Lung microvascular endothelial cell (primary cell): ENCODE results near the gene PRKAR2B. TPM values are rescaled to one million over a fixed set of nuclear protein-coding genes. Genes with fewer than 3 reads are reported as not detected.
"Not testable (repeated sequence)": the region's sequence is repeated elsewhere in the genome, so short reads cannot be mapped to it uniquely, and the experiment has no call there.

Experiments
- DNase-seq, 2 donors: peaks; one replicate each; pipeline versions ENCODE4 v3.0.0 to v3.0.0-alpha.2; 2010; ENCODE audit warnings: low read depth in 2 of 2
- total RNA-seq: library from RNA; depleted of rRNA; stranded (reverse); fragments of >200 nt; gene quantifications from 2 replicates; pipeline ENCODE4 v1.2.1, GENCODE V29; 2014

Gene PRKAR2B
- total RNA-seq, 1 donor from 2014 or later, result 17.3 TPM

DNA sequence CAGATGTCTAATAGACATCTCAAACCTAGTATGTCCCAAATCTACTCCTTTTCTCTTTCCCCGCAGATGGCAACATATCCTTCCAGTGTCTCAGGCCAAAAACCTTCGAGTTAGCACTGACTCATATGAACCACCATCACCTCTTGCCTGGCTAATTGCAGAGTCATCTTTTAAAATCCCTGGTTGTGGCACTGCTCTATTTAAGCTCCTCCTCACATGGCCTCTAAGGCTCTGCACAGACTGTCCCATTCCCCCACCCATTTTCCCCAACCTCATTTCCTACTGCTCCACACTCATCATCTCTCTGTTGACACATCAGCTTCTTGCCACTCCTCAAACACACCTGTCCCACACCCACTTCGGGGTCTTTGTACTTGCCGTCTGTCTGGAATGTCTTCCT is 107.5 kb downstream of the PRKAR2B start:
- DNase-seq, result peak in 1 of 2 donors; percentile 65

DNA sequence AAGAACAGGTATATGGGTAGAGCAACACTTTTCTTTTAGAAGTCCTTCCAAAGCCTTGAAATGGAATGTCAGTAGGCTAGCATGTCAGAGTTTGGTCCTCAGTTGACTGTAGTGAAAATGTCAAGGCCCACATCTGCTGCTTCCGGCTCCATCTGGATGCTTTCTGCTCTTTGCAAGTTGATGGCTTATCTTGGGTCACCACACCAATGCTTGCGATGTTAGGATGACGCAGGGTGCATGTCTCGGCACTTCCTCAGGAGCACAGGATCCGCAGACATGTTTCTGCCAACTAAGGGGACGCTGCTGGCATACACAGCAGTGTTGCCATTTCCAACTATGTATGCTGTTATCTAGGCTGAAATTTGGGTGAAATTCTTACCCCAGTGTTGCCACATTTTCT is 110.3 kb downstream of the PRKAR2B start:
- no peak for DNase-seq

DNA sequence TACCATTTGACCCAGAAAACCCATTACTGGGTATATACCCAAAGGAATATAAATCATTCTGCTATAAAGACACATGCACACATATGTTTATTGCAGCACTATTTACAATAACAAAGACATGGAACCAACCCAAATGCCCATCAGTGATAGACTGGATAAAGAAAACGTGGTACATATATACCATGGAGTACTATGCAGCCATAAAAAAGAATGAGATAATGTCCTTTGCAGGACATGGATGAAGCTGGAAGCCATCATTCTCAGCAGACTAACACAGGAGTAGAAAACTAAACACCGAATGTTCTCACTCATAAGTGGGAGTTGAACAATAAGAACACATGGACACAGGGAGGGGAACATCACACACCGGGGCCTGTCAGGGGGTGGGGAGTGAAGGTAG is 111.2 kb downstream of the PRKAR2B start:
- DNase-seq, result not testable (repeated sequence)

DNA sequence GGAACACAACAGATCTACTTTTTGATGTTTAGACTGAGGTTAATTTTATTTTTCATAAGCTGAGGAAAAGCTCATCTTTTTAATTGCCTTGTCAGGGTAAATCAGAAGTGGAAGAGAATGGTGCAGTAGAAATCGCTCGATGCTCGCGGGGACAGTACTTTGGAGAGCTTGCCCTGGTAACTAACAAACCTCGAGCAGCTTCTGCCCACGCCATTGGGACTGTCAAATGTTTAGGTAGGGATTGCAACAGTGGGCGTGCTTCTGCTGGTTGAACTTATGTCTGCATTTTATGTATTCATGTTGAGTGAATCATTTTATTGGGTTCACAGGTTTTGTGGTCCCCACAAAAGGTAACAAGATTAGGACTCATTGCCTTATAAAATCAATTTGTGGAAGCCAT is 112.6 kb downstream of the PRKAR2B start:
- no peak for DNase-seq

DNA sequence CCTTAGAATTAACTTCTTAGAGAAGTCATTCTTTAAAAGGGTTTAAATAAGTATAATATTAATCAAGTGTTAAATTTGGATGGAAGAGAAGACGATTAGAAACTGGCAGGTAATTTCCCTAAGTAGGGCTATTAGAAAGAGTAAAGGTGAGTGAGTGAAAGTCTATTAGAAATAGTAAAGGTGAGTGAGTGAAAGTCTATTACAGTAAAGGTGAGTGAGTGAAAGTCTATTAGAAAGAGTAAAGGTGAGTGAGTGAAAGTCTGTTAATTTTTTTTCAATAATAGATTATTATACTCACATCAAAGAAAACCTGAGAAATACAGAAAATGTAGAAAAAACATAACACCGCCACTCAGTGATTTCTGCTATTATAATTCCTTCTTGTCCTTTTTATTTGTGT is 113.5 kb downstream of the PRKAR2B start:
- DNase-seq, result no peak

DNA sequence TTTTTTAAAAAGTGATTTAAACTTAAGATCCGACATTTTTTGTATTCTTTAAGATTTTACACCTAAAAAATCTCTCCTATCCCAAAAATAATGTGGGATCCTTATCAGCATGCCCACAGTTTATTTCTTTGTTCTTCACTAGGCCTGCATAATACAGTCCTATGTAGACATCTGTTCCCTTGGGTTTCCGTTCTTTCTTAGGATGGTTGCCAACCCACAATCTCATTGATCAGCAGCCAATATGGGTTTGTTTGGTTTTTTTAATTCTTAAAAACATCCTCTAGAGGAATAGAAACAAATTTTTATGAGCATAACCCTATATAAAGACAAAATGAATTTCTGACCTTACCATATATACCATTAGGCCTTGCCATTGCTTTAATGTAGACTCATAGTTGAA is 115.9 kb downstream of the PRKAR2B start:
- peak in 1 of 2 donors; percentile 8 for DNase-seq

DNA sequence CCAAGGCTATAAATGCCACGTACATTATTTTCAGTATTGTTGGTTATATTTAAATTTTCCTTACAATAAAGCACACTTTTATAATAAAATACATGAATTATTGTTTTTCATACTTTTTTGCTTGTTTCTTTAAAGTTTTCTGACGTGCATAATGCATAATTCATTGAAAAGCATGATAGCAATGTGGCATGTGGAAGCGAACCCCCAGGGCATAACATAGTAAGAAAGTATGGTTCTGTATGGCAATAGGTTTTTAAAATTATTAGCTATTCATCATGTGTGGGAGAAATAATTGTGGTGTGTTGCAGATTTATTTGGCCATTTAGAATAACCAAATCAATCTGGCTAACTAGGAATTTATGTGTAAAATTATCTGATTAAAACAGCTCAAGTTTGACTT is 116.9 kb downstream of the PRKAR2B start:
- no peak for DNase-seq

DNA sequence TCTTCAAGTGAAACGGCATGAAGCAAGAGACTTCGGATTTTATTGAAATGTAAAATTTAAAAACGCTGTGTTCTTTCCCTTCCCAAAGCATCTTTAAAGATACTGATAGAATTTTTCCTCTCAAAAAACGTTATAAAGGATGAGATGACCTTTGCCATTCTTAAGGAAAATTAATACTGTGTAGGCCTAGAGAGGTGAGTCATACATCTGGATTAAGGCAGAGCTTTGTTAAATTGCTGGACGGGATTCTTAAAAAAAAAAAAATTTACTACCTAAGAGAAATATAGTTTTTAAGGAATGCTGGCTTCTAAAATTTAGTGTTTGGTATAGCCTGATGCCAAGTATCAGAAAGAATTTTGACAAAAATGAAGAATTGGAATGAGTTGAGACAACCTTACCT is 118.0 kb downstream of the PRKAR2B start:
- DNase-seq, result peak in 1 of 2 donors; percentile 34

DNA sequence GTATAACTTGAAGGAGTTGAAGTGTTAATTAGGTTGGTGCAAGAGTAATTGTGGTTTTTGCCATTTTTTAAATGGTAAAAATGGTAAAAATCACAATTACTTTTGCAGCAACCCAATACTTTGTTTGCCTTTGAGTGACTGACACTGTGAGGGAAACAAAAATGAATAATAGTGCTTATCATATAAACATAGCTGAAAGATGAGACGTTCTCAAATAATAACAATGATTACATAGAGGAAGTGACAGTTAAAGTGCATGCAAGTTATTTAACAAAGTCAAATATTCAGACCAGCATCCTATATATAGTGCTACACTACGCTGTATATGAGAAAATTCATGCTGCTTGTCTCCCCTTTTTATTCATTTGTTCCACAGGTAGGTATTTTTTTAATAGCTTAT is 119.6 kb downstream of the PRKAR2B start:
- DNase-seq, result peak; percentile 47 to 67

DNA sequence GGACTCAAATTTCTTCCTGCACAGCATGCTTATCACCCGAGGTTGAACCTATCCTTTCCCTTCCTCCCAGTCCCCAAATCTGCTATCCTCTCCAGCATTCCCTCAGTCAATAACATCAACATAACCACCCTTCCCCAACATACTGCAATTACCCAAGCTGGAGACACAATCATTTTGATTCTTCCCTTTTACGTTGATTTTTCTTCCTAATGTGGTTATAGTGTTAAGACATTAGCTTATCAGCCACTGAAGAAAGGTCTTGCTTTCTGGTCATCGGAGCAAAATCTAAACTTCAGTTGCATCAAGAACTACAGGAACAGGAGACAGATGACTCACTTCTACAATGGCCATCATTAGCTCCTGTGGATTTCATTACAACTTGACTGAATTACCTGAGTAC is 120.8 kb downstream of the PRKAR2B start:
- DNase-seq, result peak in 1 of 2 donors; percentile 58

DNA sequence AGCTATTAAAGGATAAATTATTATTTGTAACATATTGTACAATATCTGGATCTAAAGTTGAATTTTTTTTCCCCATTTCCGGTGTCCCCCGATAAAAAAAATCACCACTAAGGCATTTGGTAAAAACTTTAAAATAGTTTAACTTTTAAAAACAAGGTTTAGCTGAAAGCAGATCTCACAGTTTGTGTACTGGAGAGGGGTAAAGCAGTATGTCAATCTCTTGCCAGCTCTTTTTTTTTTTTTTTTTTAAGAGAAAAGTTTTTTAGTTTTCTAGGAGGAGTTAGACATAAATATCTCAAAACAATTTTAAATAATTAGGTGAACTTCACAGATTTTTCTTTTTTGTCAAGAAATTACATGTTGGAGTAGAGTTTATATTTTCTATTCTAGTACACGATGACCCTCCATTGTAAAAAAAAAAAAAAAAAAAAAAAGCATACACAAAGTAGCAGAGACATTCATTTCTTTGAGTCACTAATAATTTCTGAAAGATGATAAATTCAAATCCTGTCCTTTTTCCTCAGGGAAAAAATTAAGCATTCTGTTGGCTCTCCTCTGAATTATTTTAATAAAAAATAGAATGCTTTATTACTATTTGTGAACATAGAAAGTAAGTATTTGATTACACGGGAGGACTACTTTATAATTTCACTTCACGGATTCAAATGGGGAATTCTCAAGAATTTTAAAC is 122.4 kb downstream of the PRKAR2B start:
- DNase-seq, result no peak

DNA sequence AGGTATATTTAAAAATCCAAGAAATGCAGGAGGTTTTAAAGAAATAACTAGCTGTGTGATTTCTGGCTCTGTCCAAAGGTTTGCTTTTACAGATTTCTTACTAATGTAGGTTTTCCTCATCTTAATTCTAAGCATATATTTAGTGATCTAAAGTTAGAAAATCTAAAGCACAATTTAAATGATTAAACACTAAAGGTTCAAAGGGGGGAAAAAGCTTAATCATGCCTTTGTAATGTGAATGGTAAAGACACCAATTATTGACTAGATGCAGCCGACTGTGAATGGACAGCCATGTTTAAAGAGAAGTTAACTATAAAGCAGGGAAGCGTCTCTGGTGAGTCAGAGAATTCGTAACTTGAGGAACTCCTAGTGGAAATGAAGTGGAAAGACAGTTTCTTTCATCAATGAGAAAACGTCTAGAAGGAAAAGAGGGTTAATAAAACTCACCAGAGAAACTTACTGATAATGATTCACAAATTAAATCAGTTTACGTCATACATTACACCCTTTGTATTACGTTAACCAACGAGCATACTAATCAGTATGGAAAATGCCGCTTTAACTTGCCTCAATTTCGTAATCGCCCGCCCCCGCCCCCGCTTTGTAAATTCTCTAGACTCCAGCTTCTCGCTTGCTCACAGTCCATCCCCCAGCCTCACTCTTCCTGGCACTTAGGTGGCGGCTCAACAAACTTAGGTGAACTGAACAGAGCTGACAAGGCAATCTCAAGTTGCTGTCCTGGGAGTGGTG is 123.2 kb downstream of the PRKAR2B start:
- DNase-seq, result peak; percentile 92 to 93

DNA sequence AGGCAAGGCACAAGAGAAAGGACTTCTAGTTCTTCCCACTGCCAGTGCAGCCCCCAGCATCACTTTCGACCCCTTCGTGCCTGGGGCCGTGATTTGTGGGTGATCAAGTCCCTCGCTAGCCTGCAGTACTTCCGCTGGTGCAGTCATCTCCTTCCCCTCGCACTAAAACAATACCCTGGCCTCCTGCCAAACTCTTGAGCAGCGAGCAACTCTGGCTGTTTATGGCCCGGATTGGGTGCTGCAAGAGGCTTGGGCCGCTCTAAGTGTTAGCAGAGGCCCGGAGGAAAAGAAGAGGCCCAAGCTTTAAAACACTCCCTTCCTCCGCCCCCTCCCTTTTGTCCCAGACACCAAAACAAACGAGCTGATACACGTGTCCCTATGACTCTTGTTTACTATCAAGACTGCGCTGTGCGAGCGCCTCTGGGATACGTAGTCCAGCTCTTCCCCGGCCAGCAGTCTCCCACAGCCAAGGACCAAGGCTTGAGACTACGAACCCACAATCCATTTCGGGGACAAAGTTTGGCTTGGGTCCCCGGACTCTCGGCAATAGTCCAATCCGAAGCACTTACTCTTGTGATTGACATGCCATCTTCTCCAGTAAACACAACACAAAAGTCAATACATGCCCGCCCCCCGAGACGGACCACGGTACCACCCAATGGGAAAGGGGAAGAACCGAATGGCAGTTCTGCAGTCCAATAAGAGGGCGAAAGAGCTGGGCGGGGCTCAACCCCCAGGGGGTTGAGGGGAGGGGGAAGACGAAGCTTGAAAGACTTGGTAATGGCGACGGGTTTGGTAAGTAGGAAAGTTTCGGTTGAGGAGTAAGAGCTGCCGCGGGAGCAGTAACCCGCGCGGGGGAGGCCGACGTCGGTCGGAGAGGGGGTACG is 124.0 kb downstream of the PRKAR2B start, which contains the start of gene HBP1:
TSS of gene HBP1 (plus strand) at position 771 of the 887 bp plus-strand sequence. CDS start 10,891 bp downstream, outside the sequence.
- peak; percentile 100 for DNase-seq

DNA sequence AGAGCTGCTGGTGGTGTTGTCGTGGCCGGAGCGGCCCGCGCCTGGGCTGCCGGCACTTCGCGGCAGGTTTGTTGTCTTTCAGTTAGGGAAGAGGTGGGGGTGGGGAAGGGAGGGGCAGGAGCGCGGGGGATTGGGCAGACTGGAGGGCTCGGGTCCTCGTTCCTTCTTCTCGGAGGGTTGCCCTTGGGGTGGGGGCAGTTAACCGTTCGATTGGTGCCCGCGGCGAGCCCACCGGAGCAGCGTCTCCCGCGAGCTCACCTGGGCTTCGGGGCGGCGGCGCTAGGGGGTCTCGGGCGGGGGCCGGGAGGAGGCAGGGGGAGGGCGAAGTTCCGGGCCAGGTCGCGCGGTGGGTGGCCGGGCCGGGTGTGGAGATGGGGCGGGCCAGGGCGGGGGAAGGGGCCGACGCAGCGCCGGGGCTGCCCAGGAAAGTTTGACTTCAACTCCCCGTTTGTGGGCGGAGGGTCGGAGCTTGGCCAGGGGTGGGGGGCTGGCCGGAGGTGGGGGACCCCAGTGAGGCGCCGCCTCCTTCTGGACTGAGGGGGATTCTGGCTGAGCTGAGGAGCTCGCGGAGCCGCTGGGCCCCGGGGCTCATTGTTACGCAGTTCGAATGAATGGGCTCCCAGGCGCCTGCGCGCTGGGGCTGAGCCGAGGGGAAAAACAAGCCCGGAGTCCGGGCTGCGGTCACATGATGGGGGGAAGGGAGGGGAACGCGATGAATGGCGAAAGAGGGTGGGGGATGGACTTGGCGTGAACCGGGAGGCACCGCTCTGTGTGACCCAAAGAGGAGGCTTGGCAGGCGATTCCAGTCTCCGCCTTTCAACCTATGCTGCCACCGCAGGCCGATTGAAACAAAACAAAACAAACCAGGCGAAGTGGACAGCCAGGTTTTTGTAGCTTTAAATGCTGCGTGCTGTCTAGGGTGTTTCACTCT is 124.9 kb downstream of the PRKAR2B start:
- DNase-seq, result peak; percentile 97 to 99

DNA sequence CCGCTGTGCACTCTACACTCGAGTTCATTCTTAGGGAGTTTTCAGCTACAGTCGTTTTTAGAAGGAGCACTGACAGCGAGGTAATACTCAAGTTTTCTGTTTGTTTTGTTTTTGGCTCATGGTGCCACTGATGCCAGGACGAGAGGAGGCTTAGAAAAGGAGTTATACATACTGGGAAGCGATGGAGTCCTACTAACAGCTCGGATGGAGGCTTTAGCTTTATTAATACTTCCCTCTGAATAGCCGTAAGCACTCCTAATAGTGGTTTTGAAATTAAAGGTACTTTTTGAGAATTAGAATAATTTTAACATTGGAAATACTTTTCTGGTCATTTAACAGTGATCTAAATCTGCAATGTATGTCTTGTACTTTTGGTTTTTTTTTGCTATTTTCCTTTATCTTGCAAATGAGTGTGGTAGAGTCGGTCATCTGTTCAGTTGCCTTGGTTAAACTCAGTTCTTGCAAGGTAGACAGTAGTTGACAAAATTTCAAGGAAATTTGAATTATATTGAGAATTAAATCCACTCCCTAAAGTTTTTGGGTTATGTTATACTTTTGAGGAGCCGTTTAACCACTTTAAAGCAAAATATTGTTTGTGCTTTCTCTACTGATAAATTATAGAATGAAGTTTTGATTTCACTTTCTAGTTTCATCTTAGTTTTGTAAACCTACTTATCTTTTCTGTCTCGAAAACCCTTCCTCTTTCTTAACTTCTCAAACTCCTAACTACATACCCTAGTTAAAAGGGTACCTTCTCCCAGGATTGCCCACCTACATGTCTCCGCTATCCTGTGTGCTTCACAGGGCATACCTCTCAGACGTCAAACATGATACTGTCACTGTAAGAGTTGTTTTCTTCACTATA is 125.8 kb downstream of the PRKAR2B start:
- DNase-seq, result peak in 1 of 2 donors; percentile 11

DNA sequence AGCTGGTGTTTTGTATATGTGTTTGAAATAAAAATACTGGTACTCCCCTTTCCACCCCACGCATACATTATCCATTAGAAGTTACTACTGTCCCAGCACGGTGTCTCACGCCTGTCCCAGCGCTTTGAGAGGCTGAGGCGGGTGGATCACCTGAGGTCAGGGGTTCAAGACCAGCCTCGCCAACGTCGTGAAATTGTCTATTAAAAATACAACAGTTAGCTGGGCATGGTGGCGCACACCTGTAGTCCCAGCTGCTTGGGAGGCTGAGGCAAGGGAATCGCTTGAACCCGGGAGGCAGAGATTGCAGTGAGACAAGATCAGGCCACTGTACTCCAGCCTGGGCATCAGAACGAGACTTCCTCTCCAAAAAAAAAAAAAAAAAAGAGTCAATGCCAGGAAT is 127.0 kb downstream of the PRKAR2B start:
- DNase-seq, result no peak

DNA sequence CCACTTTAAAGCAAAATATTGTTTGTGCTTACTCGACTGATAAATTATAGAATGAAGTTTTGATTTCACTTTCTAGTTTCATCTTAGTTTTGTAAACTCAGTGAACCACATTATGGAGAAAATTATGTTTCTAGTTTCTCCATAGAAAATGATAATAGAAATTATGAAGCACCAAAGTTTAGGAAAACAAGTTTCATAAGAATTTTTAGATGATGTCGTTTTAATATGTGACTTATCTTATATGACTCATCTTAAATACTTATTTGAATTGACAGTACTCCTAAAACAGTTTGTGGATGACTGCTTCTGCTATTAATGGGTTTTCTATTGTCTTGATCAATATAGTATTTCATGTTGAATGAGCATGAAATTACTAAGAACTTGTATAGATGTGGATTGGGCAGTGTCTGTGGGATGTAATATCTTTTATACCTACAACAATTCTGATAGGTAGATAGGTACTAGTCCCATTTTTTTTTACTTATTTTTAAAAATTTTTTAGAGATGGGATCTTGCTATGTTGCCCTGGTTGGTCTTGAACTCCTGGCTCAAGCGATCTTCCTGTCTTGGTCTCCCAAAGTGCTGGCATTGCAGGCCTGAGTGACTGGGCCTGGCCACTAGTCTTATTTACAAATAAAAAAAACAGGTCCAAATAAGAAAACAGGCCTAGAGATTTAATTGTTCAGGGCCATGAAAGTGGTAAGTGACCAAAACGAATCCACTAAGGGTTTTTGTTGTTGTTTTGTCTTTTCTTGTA is 127.9 kb downstream of the PRKAR2B start:
- DNase-seq, result no peak

DNA sequence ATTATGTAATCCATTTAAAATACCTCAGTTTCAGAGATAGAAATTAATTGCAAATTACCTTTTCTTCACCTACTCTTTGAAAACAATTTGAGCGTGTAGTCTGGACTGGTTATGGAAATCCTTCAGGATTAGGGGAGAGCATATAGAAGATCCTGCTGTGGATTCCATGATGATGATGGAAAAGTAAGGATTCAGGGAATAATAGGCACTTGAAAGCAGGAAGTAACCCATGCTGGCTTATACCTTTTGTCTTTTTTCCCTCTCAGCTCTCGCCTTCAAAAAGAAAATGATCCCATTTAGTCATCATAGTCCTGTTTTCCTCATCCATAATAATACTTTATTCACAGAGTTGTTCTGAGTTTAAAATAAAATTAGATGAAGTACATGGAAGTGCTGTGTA is 128.7 kb downstream of the PRKAR2B start:
- DNase-seq, result no peak
